Measurements from ENCODE around the gene MAP3K5. TPM values are rescaled to one million over a fixed set of nuclear protein-coding genes. Genes with fewer than 3 reads are reported as not detected.

Gene MAP3K5
- polyA plus RNA-seq, 6 donors from 2014 or later = 5.8 to 15.5 (median 10.1) TPM

- no peak overlapping the region for H3K27ac Mint-ChIP-seq
- H3K36me3 Mint-ChIP-seq = no peaks in the 10 kb centered on the region
- ATAC-seq (ENCODE audit: low read depth in 2 of 2) (no peak), DNase-seq (no peak)
- no peak overlapping the region for H3K4me3 Mint-ChIP-seq
- peaks cover 9 to 18% (median 16%) of the 10 kb centered on the region in 3 donors for H3K4me1 Mint-ChIP-seq
- no peaks in the 10 kb centered on the region for H3K9me3 Mint-ChIP-seq
- H3K27me3 Mint-ChIP-seq = peaks cover 17 to 29% (median 18%) of the 10 kb centered on the region in 3 donors
Measured at GRCh38 chr6:136524339-136524935, 267.8 kb downstream of the MAP3K5 start.

- no peak overlapping the region for H3K27ac Mint-ChIP-seq
- peaks cover 17 to 29% (median 18%) of the 10 kb centered on the region in 3 donors for H3K27me3 Mint-ChIP-seq
- H3K4me3 Mint-ChIP-seq = no peak overlapping the region
- H3K4me1 Mint-ChIP-seq = peaks cover 9 to 18% (median 16%) of the 10 kb centered on the region in 3 donors
- DNase-seq (no peak), ATAC-seq (ENCODE audit: low read depth in 2 of 2) (no peak)
- no peaks in the 10 kb centered on the region for H3K36me3 Mint-ChIP-seq
- H3K9me3 Mint-ChIP-seq = no peaks in the 10 kb centered on the region
Measured at GRCh38 chr6:136523196-136523595, 269.1 kb downstream of the MAP3K5 start.

- peaks cover 17 to 27% (median 18%) of the 10 kb centered on the region in 3 donors for H3K27me3 Mint-ChIP-seq
- DNase-seq (no peak), ATAC-seq (ENCODE audit: low read depth in 2 of 2) (no peak)
- no peak overlapping the region for H3K4me3 Mint-ChIP-seq
- H3K4me1 Mint-ChIP-seq = peaks cover 9 to 18% (median 16%) of the 10 kb centered on the region in 3 donors
- no peaks in the 10 kb centered on the region for H3K36me3 Mint-ChIP-seq
- H3K27ac Mint-ChIP-seq = no peak overlapping the region
- H3K9me3 Mint-ChIP-seq = no peaks in the 10 kb centered on the region
Measured at GRCh38 chr6:136522636-136523035, 269.6 kb downstream of the MAP3K5 start.

- H3K4me1 Mint-ChIP-seq = peaks cover 9 to 18% (median 16%) of the 10 kb centered on the region in 3 donors
- H3K27me3 Mint-ChIP-seq = peaks cover 11 to 23% (median 11%) of the 10 kb centered on the region in 3 donors
- H3K9me3 Mint-ChIP-seq = no peaks in the 10 kb centered on the region
- H3K4me3 Mint-ChIP-seq = no peak overlapping the region
- no peak for DNase-seq
- ATAC-seq (ENCODE audit: low read depth in 2 of 2) = no peak
- no peaks in the 10 kb centered on the region for H3K36me3 Mint-ChIP-seq
- H3K27ac Mint-ChIP-seq = no peak overlapping the region
Measured at GRCh38 chr6:136521911-136522310, 270.4 kb downstream of the MAP3K5 start.

GRCh38 chr6:136521427-136521826 is 270.9 kb downstream of the MAP3K5 start:
- ATAC-seq (ENCODE audit: low read depth in 2 of 2) (no peak), DNase-seq (no peak)
- Mint-ChIP-seq H3K9me3 (no peaks in the 10 kb centered on the region), H3K4me3 (no peak overlapping the region), H3K36me3 (no peaks in the 10 kb centered on the region), H3K27ac (no peak overlapping the region), H3K4me1 (peaks cover 5 to 14% (median 12%) of the 10 kb centered on the region in 3 donors), H3K27me3 (peaks cover 6 to 25% (median 7%) of the 10 kb centered on the region in 3 donors)

- ATAC-seq (ENCODE audit: low read depth in 2 of 2) (no peak), DNase-seq (no peak)
- Mint-ChIP-seq H3K27me3 (peaks cover 0 to 24% (median 5%) of the 10 kb centered on the region in 3 donors), H3K4me3 (no peak overlapping the region), H3K9me3 (no peaks in the 10 kb centered on the region), H3K27ac (no peak overlapping the region), H3K36me3 (no peaks in the 10 kb centered on the region), H3K4me1 (peaks cover 0 to 7% (median 5%) of the 10 kb centered on the region in 3 donors)
Measured at GRCh38 chr6:136520517-136520916, 271.8 kb downstream of the MAP3K5 start.

GRCh38 chr6:136517582-136517981 is 274.7 kb downstream of the MAP3K5 start:
- no peak overlapping the region for H3K27ac Mint-ChIP-seq
- ATAC-seq (ENCODE audit: low read depth in 2 of 2) (no peak), DNase-seq (no peak)
- H3K36me3 Mint-ChIP-seq = no peaks in the 10 kb centered on the region
- no peak overlapping the region for H3K4me3 Mint-ChIP-seq
- no peaks in the 10 kb centered on the region for H3K4me1 Mint-ChIP-seq
- H3K9me3 Mint-ChIP-seq = no peaks in the 10 kb centered on the region
- peaks cover 0 to 24% (median 5%) of the 10 kb centered on the region in 3 donors for H3K27me3 Mint-ChIP-seq

GRCh38 chr6:136517002-136517401 is 275.3 kb downstream of the MAP3K5 start:
- no peak for DNase-seq
- H3K4me1 Mint-ChIP-seq = no peaks in the 10 kb centered on the region
- no peaks in the 10 kb centered on the region for H3K9me3 Mint-ChIP-seq
- H3K27me3 Mint-ChIP-seq = peaks cover 0 to 24% (median 5%) of the 10 kb centered on the region in 3 donors
- ATAC-seq (ENCODE audit: low read depth in 2 of 2) = no peak
- H3K36me3 Mint-ChIP-seq = no peaks in the 10 kb centered on the region
- no peak overlapping the region for H3K27ac Mint-ChIP-seq
- H3K4me3 Mint-ChIP-seq = no peak overlapping the region

- H3K4me3 Mint-ChIP-seq = no peak overlapping the region
- ATAC-seq (ENCODE audit: low read depth in 2 of 2) (no peak), DNase-seq (no peak)
- peaks cover 0 to 13% (median 5%) of the 10 kb centered on the region in 3 donors for H3K27me3 Mint-ChIP-seq
- H3K27ac Mint-ChIP-seq = no peak overlapping the region
- H3K4me1 Mint-ChIP-seq = no peaks in the 10 kb centered on the region
- no peaks in the 10 kb centered on the region for H3K36me3 Mint-ChIP-seq
- H3K9me3 Mint-ChIP-seq = no peaks in the 10 kb centered on the region
Measured at GRCh38 chr6:136514591-136514990, 277.7 kb downstream of the MAP3K5 start.

GRCh38 chr6:136511926-136512325 is 280.4 kb downstream of the MAP3K5 start:
- Mint-ChIP-seq H3K27me3 (peaks cover 0 to 10% (median 5%) of the 10 kb centered on the region in 3 donors), H3K4me3 (no peak overlapping the region)
- ATAC-seq (ENCODE audit: low read depth in 2 of 2) = no peak

GRCh38 chr6:136511397-136511796 is 280.9 kb downstream of the MAP3K5 start:
- Mint-ChIP-seq H3K4me1 (no peaks in the 10 kb centered on the region), H3K36me3 (no peaks in the 10 kb centered on the region), H3K9me3 (no peaks in the 10 kb centered on the region), H3K27me3 (peaks cover 0 to 5% (median 4%) of the 10 kb centered on the region in 3 donors), H3K4me3 (no peak overlapping the region), H3K27ac (no peak overlapping the region)
- DNase-seq (no peak), ATAC-seq (ENCODE audit: low read depth in 2 of 2) (no peak)

More at GRCh38 chr6:136511926-136512325, 280.4 kb downstream of the MAP3K5 start:
- Mint-ChIP-seq H3K36me3 (no peaks in the 10 kb centered on the region), H3K9me3 (no peaks in the 10 kb centered on the region), H3K27ac (no peak overlapping the region), H3K4me1 (no peaks in the 10 kb centered on the region)
- DNase-seq = no peak

GRCh38 chr6:136510782-136511181 is 281.5 kb downstream of the MAP3K5 start:
- DNase-seq = no peak
- Mint-ChIP-seq H3K36me3 (no peaks in the 10 kb centered on the region), H3K4me1 (no peaks in the 10 kb centered on the region), H3K9me3 (no peaks in the 10 kb centered on the region), H3K27me3 (no peaks in the 10 kb centered on the region), H3K4me3 (no peak overlapping the region), H3K27ac (no peak overlapping the region)
- no peak for ATAC-seq (ENCODE audit: low read depth in 2 of 2)

- ATAC-seq (ENCODE audit: low read depth in 2 of 2) (no peak), DNase-seq (no peak)
- Mint-ChIP-seq H3K27me3 (no peaks in the 10 kb centered on the region), H3K9me3 (no peaks in the 10 kb centered on the region), H3K27ac (peak overlapping the region in 1 of 6 donors; percentile 28), H3K4me3 (no peak overlapping the region), H3K36me3 (no peaks in the 10 kb centered on the region), H3K4me1 (no peaks in the 10 kb centered on the region)
Measured at GRCh38 chr6:136510299-136510698, 282.0 kb downstream of the MAP3K5 start.

GRCh38 chr6:136508725-136509392 is 283.4 kb downstream of the MAP3K5 start:
- DNase-seq = no peak
- peaks cover 0 to under 1% (median 0%) of the 10 kb centered on the region in 3 donors for H3K4me1 Mint-ChIP-seq
- H3K36me3 Mint-ChIP-seq = no peaks in the 10 kb centered on the region
- no peak for ATAC-seq (ENCODE audit: low read depth in 2 of 2)
- H3K27me3 Mint-ChIP-seq = no peaks in the 10 kb centered on the region
- H3K4me3 Mint-ChIP-seq = no peak overlapping the region
- H3K9me3 Mint-ChIP-seq = no peaks in the 10 kb centered on the region
- H3K27ac Mint-ChIP-seq = no peak overlapping the region
